ENCODE data around the gene UVRAG.
A peak's percentile ranks its signal among the peaks of the same experiment; 100 is the strongest.

Gene UVRAG

GRCh38 chr11:75814677-75815344 is at the start of gene UVRAG:
TSS of gene UVRAG (plus strand) at chr11:75815210. CDS start at chr11:75815408, 198 bp downstream.
- H3K4me3 ChIP-seq (ENCODE audit: low read depth, low read length), result peak within 1 kb of the TSS; percentile 89
- peak within 1 kb of the TSS; percentile 50 for H3K9ac ChIP-seq (ENCODE audit: low read depth, low read length)
- no peaks in the 10 kb centered on the region for H3K9me3 ChIP-seq (ENCODE audit: control insufficient read depth, insufficient read depth, low read length)
- peaks cover 6% of the 10 kb centered on the region for H3K27me3 ChIP-seq (ENCODE audit: control insufficient read depth, insufficient read depth, low read length)
- no peaks in the 10 kb centered on the region for H3K36me3 ChIP-seq (ENCODE audit: control insufficient read depth, insufficient read depth, low read length)
- H3K4me1 ChIP-seq (ENCODE audit: control insufficient read depth, insufficient read depth, low read length), result peaks cover 3% of the 10 kb centered on the region

GRCh38 chr11:75766443-75767227 is 48.4 kb upstream of the UVRAG start:
- H3K9ac ChIP-seq (ENCODE audit: low read depth, low read length), result no peak overlapping the region
- peaks cover 10% of the 10 kb centered on the region for H3K4me1 ChIP-seq (ENCODE audit: control insufficient read depth, insufficient read depth, low read length)
- no peaks in the 10 kb centered on the region for H3K9me3 ChIP-seq (ENCODE audit: control insufficient read depth, insufficient read depth, low read length)
- no peaks in the 10 kb centered on the region for H3K36me3 ChIP-seq (ENCODE audit: control insufficient read depth, insufficient read depth, low read length)
- H3K27me3 ChIP-seq (ENCODE audit: control insufficient read depth, insufficient read depth, low read length), result peaks cover 58% of the 10 kb centered on the region
- no peak overlapping the region for H3K4me3 ChIP-seq (ENCODE audit: low read depth, low read length)

- H3K4me3 ChIP-seq (ENCODE audit: low read depth, low read length), result no peak overlapping the region
- no peak overlapping the region for H3K9ac ChIP-seq (ENCODE audit: low read depth, low read length)
- H3K36me3 ChIP-seq (ENCODE audit: control insufficient read depth, insufficient read depth, low read length), result no peaks in the 10 kb centered on the region
- H3K27me3 ChIP-seq (ENCODE audit: control insufficient read depth, insufficient read depth, low read length), result peaks cover 63% of the 10 kb centered on the region
- H3K9me3 ChIP-seq (ENCODE audit: control insufficient read depth, insufficient read depth, low read length), result no peaks in the 10 kb centered on the region
- H3K4me1 ChIP-seq (ENCODE audit: control insufficient read depth, insufficient read depth, low read length), result peaks cover 10% of the 10 kb centered on the region
These were observed 47.8 kb upstream of the UVRAG start for GRCh38 chr11:75767228-75767572.

DNA sequence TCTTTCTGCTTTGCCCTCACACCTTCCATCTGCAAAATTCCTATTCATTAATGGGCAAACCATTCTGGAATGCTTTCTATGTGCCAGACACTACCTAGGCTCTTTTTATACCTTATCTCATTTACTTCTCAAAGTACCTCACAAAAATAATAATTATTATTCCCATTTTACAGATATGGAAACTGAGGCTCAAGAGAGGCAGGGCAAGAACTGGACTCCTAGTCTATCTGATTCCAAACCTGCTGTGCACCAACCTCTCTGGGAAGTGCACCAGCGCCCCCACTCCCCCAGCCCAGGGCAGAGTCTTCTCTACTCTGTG is 47.3 kb upstream of the UVRAG start:
- Histone ChIP-seq H3K9ac (ENCODE audit: low read depth, low read length) (no peak overlapping the region), H3K4me3 (ENCODE audit: low read depth, low read length) (peak overlapping the region; percentile 13), H3K27me3 (ENCODE audit: control insufficient read depth, insufficient read depth, low read length) (peaks cover 66% of the 10 kb centered on the region), H3K36me3 (ENCODE audit: control insufficient read depth, insufficient read depth, low read length) (no peaks in the 10 kb centered on the region), H3K9me3 (ENCODE audit: control insufficient read depth, insufficient read depth, low read length) (no peaks in the 10 kb centered on the region), H3K4me1 (ENCODE audit: control insufficient read depth, insufficient read depth, low read length) (peaks cover 10% of the 10 kb centered on the region)

- Histone ChIP-seq H3K9me3 (ENCODE audit: control insufficient read depth, insufficient read depth, low read length) (no peaks in the 10 kb centered on the region), H3K36me3 (ENCODE audit: control insufficient read depth, insufficient read depth, low read length) (no peaks in the 10 kb centered on the region), H3K9ac (ENCODE audit: low read depth, low read length) (peak within 1 kb of the TSS; percentile 81), H3K4me1 (ENCODE audit: control insufficient read depth, insufficient read depth, low read length) (peaks cover 8% of the 10 kb centered on the region), H3K27me3 (ENCODE audit: control insufficient read depth, insufficient read depth, low read length) (peaks cover 69% of the 10 kb centered on the region), H3K4me3 (ENCODE audit: low read depth, low read length) (peak within 1 kb of the TSS; percentile 66)
These were observed 46.7 kb upstream of the UVRAG start, which contains the start of gene DGAT2 for GRCh38 chr11:75768112-75768908. TSS of gene DGAT2 (plus strand) at chr11:75768778. CDS start at chr11:75768992, 214 bp downstream.

DNA sequence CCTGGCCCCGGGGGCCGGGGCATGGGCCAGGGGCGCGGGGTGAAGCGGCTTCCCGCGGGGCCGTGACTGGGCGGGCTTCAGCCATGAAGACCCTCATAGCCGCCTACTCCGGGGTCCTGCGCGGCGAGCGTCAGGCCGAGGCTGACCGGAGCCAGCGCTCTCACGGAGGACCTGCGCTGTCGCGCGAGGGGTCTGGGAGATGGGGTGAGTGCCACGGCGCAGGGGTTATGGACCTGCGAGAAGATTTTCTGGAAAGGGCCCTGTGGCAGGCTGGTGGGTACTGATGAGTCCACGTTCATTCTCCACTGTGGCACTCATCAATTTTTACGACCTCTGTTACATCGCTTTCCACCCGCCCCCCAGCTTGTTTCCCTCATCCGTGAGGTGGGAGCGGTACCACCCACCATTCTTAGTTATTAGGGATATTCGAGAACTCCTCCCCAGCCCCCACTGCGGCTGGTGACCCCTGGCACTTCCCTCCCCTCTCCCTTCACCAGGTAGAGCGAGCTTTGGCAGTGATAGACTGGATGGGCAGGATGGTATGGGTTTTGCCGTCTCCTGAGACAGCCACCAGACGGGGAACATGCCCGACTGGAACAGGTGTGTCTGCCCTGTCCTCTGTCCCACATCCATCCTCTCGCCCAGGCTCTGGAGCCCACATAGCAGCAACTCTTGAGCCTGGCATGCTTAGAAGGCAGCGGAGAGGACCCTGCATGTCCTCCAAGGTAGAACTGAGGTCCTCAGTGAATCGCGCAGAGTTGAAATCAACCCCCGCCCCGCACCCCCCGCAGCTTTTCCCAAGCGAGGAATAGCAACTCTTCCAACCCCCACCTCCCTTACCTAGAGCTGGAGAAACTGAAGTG is 45.9 kb upstream of the UVRAG start:
- H3K27me3 ChIP-seq (ENCODE audit: control insufficient read depth, insufficient read depth, low read length), result peaks cover 64% of the 10 kb centered on the region

DNA sequence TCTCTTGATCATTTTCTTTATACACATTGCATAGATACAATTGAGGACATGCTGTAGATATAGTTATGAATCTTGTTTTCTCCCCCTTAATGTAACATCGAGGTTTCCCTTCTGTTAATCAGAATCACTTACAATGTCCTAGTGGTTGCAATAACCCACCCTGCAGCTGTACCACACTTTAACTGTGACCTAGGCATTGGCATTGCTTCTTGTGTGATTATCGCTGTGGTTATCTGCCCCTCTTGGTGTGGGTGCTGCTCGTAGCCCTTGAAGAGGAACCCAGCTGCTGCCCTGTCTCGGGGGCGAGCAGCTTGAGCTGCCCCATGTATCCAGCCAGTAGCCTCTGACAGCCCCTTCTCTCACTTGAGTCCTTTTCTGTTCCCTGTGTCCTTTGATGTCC is 44.9 kb upstream of the UVRAG start:
- H3K36me3 ChIP-seq (ENCODE audit: control insufficient read depth, insufficient read depth, low read length), result no peaks in the 10 kb centered on the region
- H3K4me1 ChIP-seq (ENCODE audit: control insufficient read depth, insufficient read depth, low read length), result peaks cover 8% of the 10 kb centered on the region
- peaks cover 63% of the 10 kb centered on the region for H3K27me3 ChIP-seq (ENCODE audit: control insufficient read depth, insufficient read depth, low read length)
- H3K4me3 ChIP-seq (ENCODE audit: low read depth, low read length), result no peak overlapping the region
- H3K9me3 ChIP-seq (ENCODE audit: control insufficient read depth, insufficient read depth, low read length), result no peaks in the 10 kb centered on the region
- no peak overlapping the region for H3K9ac ChIP-seq (ENCODE audit: low read depth, low read length)

More for the DNA sequence above, 45.9 kb upstream of the UVRAG start:
- Histone ChIP-seq H3K4me1 (ENCODE audit: control insufficient read depth, insufficient read depth, low read length) (peaks cover 8% of the 10 kb centered on the region), H3K9me3 (ENCODE audit: control insufficient read depth, insufficient read depth, low read length) (no peaks in the 10 kb centered on the region), H3K9ac (ENCODE audit: low read depth, low read length) (peak overlapping the region; percentile 37), H3K36me3 (ENCODE audit: control insufficient read depth, insufficient read depth, low read length) (no peaks in the 10 kb centered on the region), H3K4me3 (ENCODE audit: low read depth, low read length) (peak overlapping the region; percentile 66)

DNA sequence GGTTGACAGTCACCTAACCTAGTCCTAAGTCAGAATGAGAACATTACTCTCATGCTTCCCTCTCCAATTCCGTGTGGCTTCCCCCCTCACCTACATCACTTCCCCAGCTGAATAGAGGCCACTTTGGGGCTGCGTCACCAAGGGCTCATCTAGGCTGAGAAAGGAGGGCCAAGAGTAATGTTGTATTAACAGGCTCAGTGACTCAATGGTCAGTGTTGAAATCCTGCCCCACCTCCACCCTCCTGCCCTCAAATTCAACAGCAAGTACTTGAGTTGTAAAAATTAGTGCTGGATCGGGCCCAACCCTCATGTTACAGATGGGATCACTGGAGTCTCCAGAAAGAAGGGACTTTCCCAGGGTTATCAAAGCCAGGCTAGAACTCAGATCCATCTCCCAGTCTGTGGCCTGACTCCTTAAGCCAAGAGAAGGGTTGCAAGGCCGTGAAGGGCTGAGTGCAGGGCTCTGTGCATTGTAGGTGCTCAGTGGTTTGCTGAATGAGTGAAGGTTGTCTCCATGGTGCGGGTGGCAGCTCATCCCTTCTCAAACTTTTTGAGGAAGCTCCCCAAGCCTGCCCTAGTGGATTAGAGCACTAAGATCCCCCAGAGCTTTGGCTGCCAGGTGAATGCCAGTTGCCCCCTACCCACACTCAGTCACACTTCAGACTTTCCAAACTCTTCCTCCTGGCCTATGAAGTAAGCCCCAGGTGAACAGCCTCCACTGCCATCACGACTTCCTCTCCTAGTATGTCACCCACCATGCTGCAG is 43.2 kb upstream of the UVRAG start:
- Histone ChIP-seq H3K9ac (ENCODE audit: low read depth, low read length) (no peak overlapping the region), H3K4me3 (ENCODE audit: low read depth, low read length) (no peak overlapping the region), H3K9me3 (ENCODE audit: control insufficient read depth, insufficient read depth, low read length) (no peaks in the 10 kb centered on the region), H3K27me3 (ENCODE audit: control insufficient read depth, insufficient read depth, low read length) (peaks cover 59% of the 10 kb centered on the region), H3K36me3 (ENCODE audit: control insufficient read depth, insufficient read depth, low read length) (no peaks in the 10 kb centered on the region), H3K4me1 (ENCODE audit: control insufficient read depth, insufficient read depth, low read length) (peaks cover 13% of the 10 kb centered on the region)

DNA sequence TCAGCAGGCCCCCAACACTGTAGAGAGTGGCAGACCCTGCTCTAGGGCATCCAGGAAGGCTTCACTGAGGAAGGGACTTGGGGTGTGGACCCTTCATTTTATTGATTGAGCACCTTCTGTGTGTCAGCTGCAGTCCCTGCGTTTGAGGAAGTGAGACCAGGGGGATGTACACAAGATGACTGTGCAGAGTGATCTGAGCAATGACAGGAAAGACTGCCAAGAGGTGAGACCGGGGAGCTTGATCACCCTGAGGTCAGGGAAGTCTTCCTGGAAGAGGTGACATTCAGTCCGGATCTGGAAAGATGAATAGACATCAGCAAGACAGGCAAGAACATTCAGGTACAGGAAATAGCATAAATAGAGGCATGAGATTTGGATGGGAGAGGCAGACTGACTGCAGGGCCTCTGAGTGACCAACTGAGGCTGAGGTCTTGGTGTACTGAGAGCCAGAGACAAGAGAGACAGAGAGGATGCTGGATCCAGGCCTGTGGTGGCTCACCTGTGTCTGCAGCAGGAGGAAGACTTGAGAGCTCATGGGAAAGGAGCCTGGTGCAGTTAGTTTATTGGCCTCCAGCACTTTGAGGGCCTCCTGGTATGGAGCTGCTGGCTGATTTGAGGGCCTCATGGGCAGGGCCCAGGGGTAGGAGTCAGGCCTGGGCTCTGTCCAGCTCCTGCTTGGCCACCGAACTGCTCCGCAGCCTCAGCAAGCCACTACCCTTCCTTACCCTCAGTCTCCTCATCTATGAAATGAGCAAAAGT is 41.2 kb upstream of the UVRAG start:
- Histone ChIP-seq H3K9ac (ENCODE audit: low read depth, low read length) (no peak overlapping the region), H3K36me3 (ENCODE audit: control insufficient read depth, insufficient read depth, low read length) (no peaks in the 10 kb centered on the region), H3K4me3 (ENCODE audit: low read depth, low read length) (no peak overlapping the region), H3K4me1 (ENCODE audit: control insufficient read depth, insufficient read depth, low read length) (peaks cover 13% of the 10 kb centered on the region), H3K27me3 (ENCODE audit: control insufficient read depth, insufficient read depth, low read length) (peaks cover 48% of the 10 kb centered on the region), H3K9me3 (ENCODE audit: control insufficient read depth, insufficient read depth, low read length) (no peaks in the 10 kb centered on the region)

DNA sequence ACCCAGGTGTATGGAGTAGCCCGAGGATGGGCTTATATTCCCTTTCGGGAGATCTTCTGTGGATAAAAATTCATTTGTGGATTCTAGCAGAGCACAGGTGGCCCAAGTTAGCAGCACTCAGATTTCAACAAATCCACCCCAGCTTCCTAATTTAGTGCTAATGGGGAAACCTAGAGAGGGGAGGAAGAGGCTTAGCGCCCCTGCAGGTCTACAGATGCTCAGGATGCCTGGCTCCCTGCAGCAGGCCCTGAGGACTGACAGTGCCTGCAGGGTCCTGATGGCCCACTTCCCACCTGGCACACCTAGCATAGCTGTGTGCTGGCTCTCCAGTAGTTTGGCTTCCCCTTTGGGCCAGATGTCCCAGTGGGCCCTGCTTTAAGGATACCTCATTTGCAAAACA is 40.0 kb upstream of the UVRAG start:
- Histone ChIP-seq H3K4me3 (ENCODE audit: low read depth, low read length) (no peak overlapping the region), H3K36me3 (ENCODE audit: control insufficient read depth, insufficient read depth, low read length) (no peaks in the 10 kb centered on the region), H3K4me1 (ENCODE audit: control insufficient read depth, insufficient read depth, low read length) (peaks cover 7% of the 10 kb centered on the region), H3K27me3 (ENCODE audit: control insufficient read depth, insufficient read depth, low read length) (peaks cover 35% of the 10 kb centered on the region), H3K9me3 (ENCODE audit: control insufficient read depth, insufficient read depth, low read length) (no peaks in the 10 kb centered on the region), H3K9ac (ENCODE audit: low read depth, low read length) (no peak overlapping the region)
